Gastrocnemius medialis (tissue), 4 donors: ENCODE data around the gene KLF7.

Experiments used
- CTCF ChIP-seq, 5 experiments: fragments of 450-650 bp in 3 of 5; fragments of 200-600 bp in 2 of 5; sonication (generic) in 2 of 5; IDR thresholded peaks in 4 of 5; conservative IDR thresholded peaks in 1 of 5; 1 replicate in 4 of 5; 2 replicates in 1 of 5; pipeline ENCODE4 v1.5.1; 2016 to 2019; ENCODE audit warnings: antibody characterized with exemption in 5 of 5, mild to moderate bottlenecking in 3 of 5, moderate library complexity in 3 of 5
- POLR2A ChIP-seq, 2 donors: fragments of 450-650 bp; IDR thresholded peaks; one replicate each; pipeline ENCODE4 v1.6.1; 2017; ENCODE audit warnings: antibody characterized with exemption in 2 of 2, mild to moderate bottlenecking in 2 of 2, moderate library complexity in 2 of 2

- TF ChIP-seq CTCF (IDR thresholded peaks at IDR 0.05 in 4 of 5, conservative IDR thresholded peaks at IDR 0.05 in 1 of 5) (no peak), POLR2A (IDR thresholded peaks at IDR 0.05) (no peak)
These were observed 125.1 kb downstream of the KLF7 start for GRCh38 chr2:207040696-207041095.
